ENCODE measurements around the gene STEAP4.

Gene STEAP4

DNA sequence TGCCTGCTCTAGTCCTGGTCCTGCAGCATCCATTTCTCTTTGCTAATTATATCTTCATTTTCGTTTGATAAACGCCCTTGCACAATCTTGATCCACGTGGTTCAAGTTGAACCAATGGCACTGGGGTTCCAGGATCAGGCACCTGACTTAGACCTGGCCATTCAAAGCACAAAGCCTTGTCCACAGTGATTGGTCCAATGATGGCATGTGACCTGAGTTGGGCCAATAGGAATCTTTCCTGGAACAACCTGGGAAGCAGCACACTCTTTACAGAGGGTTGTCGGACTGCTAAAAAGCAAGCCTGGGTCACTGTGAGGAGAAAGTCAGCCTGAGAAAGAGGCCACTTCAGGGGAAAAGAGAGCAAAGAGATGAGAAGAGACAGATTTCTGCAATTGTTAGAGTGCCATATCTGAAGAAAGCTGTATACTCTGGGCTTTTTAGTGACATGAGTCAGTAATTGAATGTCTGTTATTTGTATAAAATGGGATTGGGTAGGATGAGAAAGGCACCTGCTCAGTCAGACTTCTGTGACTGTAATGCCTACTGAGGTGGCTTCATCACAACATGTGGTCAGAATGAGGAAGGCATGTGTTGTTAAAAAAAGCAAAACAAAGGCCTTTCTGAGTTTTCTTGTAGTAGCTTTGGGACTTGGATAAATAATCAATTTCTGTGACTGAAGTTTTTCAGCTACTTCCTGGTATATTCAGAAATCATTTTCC is 4.4 kb upstream of the STEAP4 start:
- no peak for DNase-seq (ENCODE audit: low spot score)
- TF ChIP-seq, protein P1, sequence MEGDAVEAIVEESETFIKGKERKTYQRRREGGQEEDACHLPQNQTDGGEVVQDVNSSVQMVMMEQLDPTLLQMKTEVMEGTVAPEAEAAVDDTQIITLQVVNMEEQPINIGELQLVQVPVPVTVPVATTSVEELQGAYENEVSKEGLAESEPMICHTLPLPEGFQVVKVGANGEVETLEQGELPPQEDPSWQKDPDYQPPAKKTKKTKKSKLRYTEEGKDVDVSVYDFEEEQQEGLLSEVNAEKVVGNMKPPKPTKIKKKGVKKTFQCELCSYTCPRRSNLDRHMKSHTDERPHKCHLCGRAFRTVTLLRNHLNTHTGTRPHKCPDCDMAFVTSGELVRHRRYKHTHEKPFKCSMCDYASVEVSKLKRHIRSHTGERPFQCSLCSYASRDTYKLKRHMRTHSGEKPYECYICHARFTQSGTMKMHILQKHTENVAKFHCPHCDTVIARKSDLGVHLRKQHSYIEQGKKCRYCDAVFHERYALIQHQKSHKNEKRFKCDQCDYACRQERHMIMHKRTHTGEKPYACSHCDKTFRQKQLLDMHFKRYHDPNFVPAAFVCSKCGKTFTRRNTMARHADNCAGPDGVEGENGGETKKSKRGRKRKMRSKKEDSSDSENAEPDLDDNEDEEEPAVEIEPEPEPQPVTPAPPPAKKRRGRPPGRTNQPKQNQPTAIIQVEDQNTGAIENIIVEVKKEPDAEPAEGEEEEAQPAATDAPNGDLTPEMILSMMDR (IDR thresholded peaks at IDR 0.05; ENCODE audit: borderline replicate concordance, control extremely low read depth, extremely low read depth, insufficient read depth, missing control alignments) = no peak
- in situ Hi-C loops (cut with MboI; ENCODE audit: low sequenced_read_pairs, unreplicated experiment) = no loop called here

- TF ChIP-seq, protein P1 (IDR thresholded peaks at IDR 0.05; ENCODE audit: borderline replicate concordance, control extremely low read depth, extremely low read depth, insufficient read depth, missing control alignments) = no peak
- in situ Hi-C loops (cut with MboI; ENCODE audit: low sequenced_read_pairs, unreplicated experiment) = no loop called here
- no peak for DNase-seq (ENCODE audit: low spot score)
Observed at GRCh38 chr7:88309819-88310218, 3.1 kb upstream of the STEAP4 start.

DNA sequence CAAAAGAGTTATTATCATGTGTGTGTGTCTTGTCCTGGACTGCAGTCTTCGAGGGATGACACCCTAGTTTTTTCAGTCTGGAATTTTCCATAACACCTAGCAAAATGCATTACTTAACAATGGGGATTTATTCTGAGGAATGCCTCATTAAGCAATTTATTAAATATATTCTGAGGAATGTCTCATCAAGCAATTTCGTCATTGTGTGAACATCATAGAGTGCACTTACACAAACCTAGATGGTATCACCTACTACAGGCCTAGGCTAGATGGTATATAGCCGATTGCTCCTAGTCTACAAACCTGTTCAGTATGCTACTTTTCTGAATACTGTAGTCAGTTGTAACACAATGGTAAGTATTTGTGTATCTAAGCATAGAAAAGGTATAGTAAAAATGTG is 1.1 kb upstream of the STEAP4 start:
- in situ Hi-C loops (cut with MboI; ENCODE audit: low sequenced_read_pairs, unreplicated experiment) = no loop called here
- TF ChIP-seq, protein P1 (IDR thresholded peaks at IDR 0.05; ENCODE audit: borderline replicate concordance, control extremely low read depth, extremely low read depth, insufficient read depth, missing control alignments) = no peak
- no peak for DNase-seq (ENCODE audit: low spot score)

DNA sequence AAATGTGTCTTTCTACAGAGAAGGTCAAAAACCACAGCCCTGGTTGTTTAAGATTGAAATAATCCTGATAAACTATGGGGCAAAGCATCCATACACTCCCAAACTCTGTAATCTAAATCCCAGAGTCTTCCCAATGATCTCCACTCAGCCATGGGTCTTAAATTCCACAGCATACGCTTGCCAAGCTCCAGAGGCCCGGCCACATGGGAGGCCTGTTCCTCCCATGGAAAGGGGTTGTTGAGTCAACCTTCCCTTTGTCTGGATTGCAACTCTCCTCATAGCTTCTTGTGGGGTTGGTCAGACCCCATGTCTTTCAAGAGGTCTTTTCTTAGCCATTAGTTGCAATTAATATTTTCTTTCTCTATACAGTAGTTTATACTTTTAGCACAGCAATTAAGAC is 718 bp upstream of the STEAP4 start:
- DNase-seq (ENCODE audit: low spot score) = no peak
- TF ChIP-seq, protein P1 (IDR thresholded peaks at IDR 0.05; ENCODE audit: borderline replicate concordance, control extremely low read depth, extremely low read depth, insufficient read depth, missing control alignments) = no peak
- in situ Hi-C loops (cut with MboI; ENCODE audit: low sequenced_read_pairs, unreplicated experiment) = no loop called here

DNA sequence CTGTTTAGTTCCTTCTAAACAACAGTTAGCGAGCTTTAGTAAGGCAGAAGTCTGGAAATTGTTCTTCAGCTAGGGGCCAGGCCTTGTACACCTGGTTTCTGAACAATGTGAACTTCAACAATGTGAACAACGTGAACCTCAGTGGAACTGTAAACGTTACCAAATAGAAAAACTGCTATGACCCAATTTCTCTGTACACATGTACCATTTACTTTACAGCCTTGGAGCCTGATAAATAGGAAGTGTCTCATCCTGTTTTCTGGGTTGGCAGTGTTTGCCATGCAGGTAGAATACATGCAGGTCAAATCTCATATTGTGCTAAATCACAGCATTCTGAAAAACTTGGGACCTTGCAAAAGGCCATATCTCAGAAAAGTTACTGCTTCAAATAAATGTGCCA is 1.6 kb downstream of the STEAP4 start:
- DNase-seq (ENCODE audit: low spot score) = no peak
- in situ Hi-C loops (cut with MboI; ENCODE audit: low sequenced_read_pairs, unreplicated experiment) = no loop called here
- TF ChIP-seq, protein P1 (IDR thresholded peaks at IDR 0.05; ENCODE audit: borderline replicate concordance, control extremely low read depth, extremely low read depth, insufficient read depth, missing control alignments) = no peak

GRCh38 chr7:88302486-88302885 is 4.2 kb downstream of the STEAP4 start:
- no peak for DNase-seq (ENCODE audit: low spot score)

More at GRCh38 chr7:88302486-88302885, 4.2 kb downstream of the STEAP4 start:
- TF ChIP-seq, protein P1 (IDR thresholded peaks at IDR 0.05; ENCODE audit: borderline replicate concordance, control extremely low read depth, extremely low read depth, insufficient read depth, missing control alignments) = no peak
- in situ Hi-C loops (cut with MboI; ENCODE audit: low sequenced_read_pairs, unreplicated experiment) = no loop called here

Data from GM13976 (cell line).